ENCODE measurements around the gene CELF5.
"Not testable (repeated sequence)": the region's sequence is repeated elsewhere in the genome, so short reads cannot be mapped to it uniquely, and the experiment has no call there.

CELF5 gene

DNA sequence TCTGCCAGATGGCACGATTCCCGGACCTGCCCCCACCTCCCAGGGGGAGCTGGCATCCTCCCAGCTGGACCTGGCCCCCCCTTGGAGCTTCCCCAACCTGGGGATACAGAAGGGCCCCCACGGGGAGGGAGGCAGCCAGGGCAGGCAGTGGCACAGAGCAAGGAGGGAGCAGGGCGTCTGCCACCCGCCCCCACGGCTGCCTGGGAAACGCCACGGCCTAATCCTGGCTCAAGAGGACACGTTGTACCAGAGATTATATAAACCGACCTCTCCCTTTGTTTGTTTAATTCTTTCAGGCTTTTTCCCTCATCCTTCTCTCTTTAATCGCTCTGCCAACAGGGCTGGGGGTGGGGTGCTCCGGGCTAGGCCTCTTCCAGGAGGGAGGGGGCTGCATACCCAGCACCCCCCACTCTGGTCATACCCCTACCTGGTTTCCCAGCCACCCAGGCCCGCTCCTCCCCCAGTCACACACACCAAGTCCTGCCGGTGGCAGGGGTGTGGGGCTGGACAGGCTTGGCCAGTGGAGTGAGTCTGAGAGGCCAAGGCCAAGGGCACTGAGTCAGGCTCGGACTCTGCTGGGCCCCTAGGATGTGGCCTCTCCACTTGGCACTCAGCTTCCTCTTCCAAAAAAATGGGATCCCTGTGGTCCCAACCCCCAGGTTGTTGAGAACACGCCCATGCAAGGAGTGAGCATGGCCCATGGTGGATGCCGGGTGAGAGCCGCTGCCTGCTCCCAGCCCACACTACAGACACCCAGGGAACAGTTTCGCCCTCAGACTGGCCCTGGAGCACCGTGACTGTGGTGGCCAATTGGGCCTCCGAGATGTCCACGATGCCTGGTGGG, 112.4 kb downstream of the CELF5 start:
- FAIRE-seq, result no peak
- DNase-seq (ENCODE audit: insufficient read length, low spot score), result no peak

GRCh38 chr19:3338541-3339181, 114.2 kb downstream of the CELF5 start:
- FAIRE-seq, result no peak

DNA sequence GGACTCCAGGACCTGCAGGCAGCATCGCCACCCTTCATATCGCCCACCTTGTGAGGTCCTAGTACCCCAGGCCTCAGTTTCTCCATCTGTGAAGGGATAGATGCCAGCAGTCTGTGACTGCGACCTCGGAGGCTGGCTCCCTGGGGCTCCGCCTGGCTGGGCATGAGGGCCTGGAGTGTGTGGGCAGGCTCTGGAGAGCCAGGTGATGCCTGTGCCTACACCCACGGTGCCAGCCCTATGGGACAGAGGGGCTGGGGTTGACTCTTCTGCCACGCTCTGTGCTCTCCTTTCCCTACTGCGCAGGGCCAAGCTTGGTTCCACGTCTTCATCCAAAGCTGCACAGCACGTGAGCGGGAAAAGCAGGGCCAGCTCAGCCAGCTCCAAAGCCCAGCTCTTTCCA, 115.9 kb downstream of the CELF5 start:
- DNase-seq (ENCODE audit: insufficient read length, low spot score) (no peak), FAIRE-seq (no peak)

More at GRCh38 chr19:3338541-3339181, 114.2 kb downstream of the CELF5 start:
- no peak for DNase-seq (ENCODE audit: insufficient read length, low spot score)

DNA sequence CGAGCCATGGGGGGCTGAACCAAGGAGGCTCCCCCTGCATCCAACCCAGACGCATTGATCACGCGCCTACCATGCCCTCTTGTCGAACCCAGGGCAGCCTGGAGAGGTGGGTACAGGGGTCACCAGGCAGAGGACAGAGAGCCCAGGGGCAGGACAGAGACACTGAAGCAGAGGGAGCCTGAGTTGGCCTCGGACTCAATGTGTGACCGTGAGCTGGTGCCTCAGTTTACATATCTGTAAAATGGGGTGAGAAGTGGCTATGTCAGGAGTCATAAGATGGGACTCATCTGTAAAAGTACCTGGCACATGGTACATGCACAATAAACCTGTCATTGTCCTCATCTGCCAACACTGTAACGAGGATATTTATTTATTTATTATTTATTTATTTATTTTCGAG, 117.8 kb downstream of the CELF5 start:
- DNase-seq (ENCODE audit: insufficient read length, low spot score) (no peak), FAIRE-seq (no peak)

DNA sequence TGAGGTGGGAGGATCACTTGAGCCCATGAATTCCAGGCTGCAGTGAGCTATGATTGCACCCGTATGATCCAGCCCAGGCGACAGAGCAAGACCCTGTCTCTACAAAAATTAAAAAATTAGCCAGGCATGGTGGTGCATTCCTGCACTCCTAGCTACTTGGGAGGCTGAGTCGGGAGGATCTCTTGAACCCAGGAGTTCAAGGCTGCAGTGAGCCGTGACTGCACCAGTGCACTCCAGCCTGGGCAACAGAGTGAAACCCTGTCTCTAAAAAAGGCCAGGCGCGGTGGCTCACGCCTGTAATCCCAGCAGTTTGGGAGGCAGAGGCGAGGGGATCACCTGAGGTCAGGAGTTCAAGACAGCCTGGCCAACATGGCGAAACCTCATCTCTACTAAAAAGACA, 118.5 kb downstream of the CELF5 start:
- DNase-seq (ENCODE audit: insufficient read length, low spot score); FAIRE-seq: not testable (repeated sequence)

- DNase-seq (ENCODE audit: insufficient read length, low spot score), result no peak
- FAIRE-seq, result no peak
Measured at GRCh38 chr19:3343619-3344502, 119.4 kb downstream of the CELF5 start.

DNA sequence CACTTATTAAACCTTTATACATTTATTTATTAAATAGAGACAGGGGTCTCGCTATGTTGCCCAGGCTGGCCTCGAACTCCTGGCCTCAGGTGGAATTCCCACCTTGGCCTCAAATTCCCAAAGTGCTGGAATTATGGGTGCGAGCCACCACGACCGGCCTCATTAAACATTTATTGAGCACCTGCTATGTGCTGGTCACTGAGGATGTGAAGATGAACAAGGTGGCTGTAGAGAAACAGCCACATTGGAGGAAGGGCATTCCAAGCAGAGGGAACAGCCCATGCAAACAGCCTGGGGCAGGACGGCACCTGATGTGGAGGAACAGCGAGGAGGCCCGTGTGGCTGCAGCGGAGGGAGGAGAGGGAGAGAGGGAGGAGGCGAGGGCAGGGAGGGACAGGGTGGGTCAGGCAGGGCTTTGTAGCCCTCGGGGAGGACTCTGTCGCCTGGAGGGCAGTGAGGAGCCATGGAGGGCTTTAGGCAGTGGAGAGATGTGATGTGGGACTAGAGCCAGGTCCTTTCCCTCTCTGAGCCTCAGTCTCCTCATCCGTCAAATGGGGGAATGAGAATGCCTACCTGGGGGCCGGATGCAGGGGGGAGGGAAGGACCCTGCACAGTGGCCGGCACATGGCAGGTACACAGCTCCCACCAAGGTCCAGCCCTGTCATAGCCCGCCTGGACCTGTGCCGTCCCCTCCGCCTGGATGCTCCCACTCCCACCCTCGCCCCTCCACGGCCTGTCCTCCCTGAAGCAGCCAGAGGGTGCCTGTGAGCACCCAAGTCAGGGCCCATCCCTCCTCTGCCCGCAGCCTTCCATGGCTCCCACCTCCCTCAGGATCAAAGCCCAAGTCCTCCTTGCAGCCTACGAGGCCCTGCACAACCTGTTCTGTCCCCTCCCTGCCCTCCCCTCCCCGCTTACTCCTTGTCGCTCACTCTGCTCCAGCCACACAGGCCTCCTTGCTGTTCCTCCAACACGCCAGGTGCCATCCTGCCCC, 120.4 kb downstream of the CELF5 start:
- no peak for FAIRE-seq

DNA sequence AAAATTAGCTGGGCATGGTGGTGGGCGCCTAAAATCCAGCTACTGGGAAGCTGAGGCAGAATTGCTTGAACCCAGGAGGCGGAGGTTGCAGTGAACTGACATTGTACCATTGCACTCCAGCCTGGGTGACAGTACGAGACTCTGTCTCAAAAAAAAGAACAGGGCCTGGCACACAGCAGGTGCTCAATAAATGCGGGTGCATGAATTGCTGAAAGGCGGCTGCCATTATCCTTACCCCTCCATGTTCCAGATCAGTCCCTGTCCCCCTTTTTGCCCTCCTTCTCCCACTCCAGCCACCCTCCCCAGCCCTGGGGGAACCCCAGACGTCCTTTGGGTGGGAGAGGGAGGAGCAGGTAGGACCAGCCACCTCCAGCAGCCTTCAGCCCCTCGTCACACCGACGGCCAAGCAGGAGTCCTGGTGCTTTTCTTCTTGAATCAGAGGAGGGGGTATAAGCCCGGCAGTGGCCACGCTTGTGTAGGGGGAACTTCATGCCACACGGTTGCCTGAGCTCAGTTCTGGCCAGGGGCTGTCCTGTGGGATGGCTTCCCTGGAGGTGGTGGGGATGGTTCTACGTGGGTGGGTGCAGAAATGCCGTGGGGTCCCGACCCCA, 121.5 kb downstream of the CELF5 start:
- FAIRE-seq (no peak), DNase-seq (ENCODE audit: insufficient read length, low spot score) (no peak)

More for the DNA sequence above, 120.4 kb downstream of the CELF5 start:
- no peak for DNase-seq (ENCODE audit: insufficient read length, low spot score)
